GM10266 (cell line): ENCODE data around the gene KCNJ5.

ENCODE experiments used
- DNase-seq: peaks from one replicate; pipeline ENCODE4 v3.0.0; 2012; ENCODE audit errors: extremely low spot score
- TF ChIP-seq, protein P1 (sequence below): IDR thresholded peaks from 2 replicates; pipeline ENCODE4 v1.5.1; 2012; ENCODE audit warnings: mild to moderate bottlenecking, low read depth; ENCODE audit not compliant: control insufficient read depth, insufficient read depth; ENCODE audit errors: missing control alignments

The KCNJ5 gene

DNA sequence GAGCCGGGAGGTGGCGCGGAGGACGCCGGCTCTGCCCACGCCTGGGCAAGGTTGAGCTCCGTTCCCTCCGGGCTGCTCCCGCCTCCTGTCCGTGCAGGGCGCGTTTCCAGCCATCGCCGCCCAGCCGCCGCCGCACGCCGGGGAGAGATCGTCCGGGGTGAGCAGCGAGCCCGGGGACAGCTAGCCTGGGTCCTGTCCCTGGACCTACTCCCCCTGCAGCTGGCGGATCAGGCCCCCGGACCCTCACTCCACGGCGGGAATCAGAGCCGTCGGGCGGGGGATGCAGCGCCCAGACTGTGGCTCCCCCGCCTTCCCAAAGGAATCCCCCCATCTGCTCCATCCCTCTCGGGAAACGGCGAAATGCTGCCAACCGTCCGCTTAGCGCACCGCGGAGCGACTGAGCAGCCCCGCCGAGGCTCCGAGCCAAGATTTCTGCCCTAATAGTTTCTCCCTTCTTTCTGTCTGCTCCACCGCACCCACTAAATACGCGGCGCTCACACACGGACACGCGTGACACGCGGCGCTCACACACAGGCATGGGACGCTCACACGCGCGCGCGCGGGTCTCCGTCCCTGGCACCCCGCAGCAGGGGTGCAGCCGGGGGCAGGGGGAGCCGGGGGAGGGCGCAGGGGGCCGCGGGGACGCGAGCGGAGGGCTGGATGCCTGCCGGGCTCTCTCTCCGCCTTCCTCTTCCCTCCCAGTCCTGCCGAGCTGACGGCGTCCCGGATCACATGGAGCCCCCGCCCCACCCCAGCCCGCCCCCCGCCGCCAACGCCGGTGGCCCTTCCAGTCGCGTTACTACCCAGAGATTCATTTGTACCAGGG is at the start of gene KCNJ5:
Gene KCNJ5 (plus strand): TSS at position 814 of the 826 bp plus-strand sequence. CDS start 19,918 bp downstream, outside the sequence.
- TF ChIP-seq, protein P1, sequence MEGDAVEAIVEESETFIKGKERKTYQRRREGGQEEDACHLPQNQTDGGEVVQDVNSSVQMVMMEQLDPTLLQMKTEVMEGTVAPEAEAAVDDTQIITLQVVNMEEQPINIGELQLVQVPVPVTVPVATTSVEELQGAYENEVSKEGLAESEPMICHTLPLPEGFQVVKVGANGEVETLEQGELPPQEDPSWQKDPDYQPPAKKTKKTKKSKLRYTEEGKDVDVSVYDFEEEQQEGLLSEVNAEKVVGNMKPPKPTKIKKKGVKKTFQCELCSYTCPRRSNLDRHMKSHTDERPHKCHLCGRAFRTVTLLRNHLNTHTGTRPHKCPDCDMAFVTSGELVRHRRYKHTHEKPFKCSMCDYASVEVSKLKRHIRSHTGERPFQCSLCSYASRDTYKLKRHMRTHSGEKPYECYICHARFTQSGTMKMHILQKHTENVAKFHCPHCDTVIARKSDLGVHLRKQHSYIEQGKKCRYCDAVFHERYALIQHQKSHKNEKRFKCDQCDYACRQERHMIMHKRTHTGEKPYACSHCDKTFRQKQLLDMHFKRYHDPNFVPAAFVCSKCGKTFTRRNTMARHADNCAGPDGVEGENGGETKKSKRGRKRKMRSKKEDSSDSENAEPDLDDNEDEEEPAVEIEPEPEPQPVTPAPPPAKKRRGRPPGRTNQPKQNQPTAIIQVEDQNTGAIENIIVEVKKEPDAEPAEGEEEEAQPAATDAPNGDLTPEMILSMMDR: no peak
- no peak for DNase-seq

DNA sequence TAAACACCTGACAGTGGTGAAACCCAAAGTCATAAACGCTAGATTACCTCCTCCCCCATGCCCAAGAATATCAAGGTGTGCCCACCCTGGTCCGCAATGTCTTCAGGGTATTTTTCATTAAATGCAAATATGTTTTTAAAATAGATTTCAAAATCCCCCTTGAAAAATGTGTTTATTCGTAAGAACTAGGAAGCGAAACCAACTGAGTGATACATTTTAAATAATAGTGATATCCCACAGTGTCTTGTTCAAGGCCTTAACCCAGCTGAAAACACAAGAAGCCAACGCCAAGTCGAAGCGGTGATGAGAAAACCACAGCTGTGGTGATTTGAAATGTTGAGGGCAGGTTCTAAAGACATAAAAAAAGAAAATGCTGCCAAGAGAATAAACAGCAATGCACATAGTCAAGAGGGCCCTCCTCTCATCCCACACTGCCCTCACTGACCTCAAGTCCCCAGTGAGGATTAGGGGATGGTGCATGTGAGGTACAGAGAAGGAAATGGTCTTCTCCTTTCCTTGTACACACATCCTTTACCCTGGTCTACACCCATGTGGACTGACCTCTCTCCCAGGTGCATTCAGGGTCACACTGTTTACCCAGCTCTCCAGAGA is 49.6 kb upstream of the KCNJ5 start:
- DNase-seq: no peak
- TF ChIP-seq, protein P1: no peak

DNA sequence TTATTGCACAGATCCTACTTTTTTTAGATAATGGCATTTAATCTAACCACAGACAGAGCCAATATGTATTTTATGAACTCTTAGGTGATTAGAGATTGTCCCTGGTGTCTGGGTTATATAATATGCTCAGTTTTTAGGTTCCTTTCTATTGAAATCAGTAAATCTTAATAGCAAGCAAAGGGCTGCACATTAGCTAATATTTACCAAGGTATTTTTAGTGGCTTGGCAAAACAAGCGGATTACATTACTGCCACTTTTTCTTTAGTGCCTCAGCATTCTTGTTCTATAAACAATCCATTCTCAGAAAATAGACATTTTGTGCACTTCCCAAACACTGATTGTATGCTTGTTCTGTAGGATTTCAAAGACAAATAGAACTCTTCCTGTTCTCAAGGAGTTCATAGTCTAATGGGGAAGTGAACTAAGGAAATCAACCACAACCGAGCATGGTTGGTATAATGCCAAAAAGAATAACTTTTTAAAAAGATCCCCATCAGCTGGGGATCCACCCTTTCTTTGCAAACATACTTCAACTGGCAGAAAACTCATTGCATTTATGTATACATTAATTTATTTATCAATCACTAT is 47.9 kb upstream of the KCNJ5 start:
- TF ChIP-seq, protein P1: no peak
- no peak for DNase-seq

DNA sequence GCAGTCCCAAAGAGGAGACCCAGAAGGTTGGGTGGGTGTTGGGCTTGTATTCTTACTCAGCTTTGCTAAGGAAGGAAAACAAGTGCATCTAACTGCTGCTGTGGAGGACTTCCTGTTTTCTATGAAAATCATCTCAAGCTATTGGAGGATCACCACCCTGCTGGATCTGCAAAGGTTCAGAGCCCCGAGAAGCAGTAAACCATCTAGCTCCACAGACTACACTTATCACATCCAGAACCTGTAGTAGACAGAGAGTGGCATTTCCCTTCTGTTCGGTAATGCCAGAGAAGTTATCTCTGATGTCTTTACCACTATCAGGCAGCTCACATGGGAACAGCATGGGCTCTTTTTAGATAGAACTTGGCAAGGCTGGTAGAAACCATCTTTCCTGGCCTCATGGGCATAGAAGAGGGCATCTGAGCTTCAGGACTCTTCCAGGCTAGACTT is 45.8 kb upstream of the KCNJ5 start:
- no peak for DNase-seq
- TF ChIP-seq, protein P1: no peak

GRCh38 chr11:128846985-128847384 is 44.2 kb upstream of the KCNJ5 start:
- TF ChIP-seq, protein P1: no peak
- DNase-seq: no peak

DNA sequence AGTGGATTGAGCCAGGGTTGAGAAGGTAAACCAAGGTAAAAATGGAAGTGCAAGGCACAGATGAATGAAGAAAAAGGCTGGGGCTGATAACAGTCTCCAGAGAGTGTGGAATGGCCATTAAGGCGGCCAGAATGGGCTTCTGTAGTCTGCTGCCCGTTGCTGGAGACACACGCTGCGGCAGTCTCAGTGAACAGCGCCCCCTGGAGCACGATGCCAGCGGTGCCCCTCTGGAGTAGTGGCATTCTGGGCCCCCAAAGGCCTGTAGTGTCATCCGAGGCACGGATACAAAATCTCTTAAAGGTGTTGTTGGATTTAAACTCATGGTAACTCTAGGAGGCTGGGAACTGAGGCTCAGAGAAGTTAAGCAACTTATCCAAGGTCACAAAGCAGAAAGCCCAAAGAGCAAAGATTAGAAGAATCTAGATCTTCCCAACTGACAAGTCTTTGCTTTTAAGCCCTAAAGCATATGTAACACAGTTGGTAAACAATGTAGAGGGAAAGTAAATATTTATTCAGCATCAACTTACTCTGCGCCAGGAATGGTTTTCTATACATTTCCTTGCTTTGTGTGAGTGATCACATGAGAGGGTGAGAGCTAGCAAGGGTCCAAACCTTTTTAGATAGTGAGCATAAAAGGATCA is 42.2 kb upstream of the KCNJ5 start:
- TF ChIP-seq, protein P1: peak; percentile 75
- peak; percentile 70 for DNase-seq
